GM19455 (cell line): ENCODE data around the gene MOK.
"Not testable (repeated sequence)": the region's sequence is repeated elsewhere in the genome, so short reads cannot be mapped to it uniquely, and the experiment has no call there.

Source experiments
- ATAC-seq: cut with Tn5 transposase; IDR thresholded peaks from one replicate; pipeline ENCODE4 v1.9.1; 2021; ENCODE audit not compliant: unreplicated experiment

The MOK gene

GRCh38 chr14:102249041-102249440 is 55.9 kb downstream of the MOK start:
- no peak for ATAC-seq

GRCh38 chr14:102248121-102248520 is 56.8 kb downstream of the MOK start:
- ATAC-seq: no peak

- ATAC-seq: no peak
Measured at GRCh38 chr14:102246071-102246470, 58.9 kb downstream of the MOK start.

GRCh38 chr14:102243795-102244194 is 61.2 kb downstream of the MOK start:
- ATAC-seq: not testable (repeated sequence)

- no peak for ATAC-seq
Measured at GRCh38 chr14:102241147-102241546, 63.8 kb downstream of the MOK start.

- not testable (repeated sequence) for ATAC-seq
Measured at GRCh38 chr14:102240481-102240880, 64.5 kb downstream of the MOK start.

GRCh38 chr14:102239231-102239630 is 65.7 kb downstream of the MOK start:
- no peak for ATAC-seq

GRCh38 chr14:102238766-102239165 is 66.2 kb downstream of the MOK start:
- no peak for ATAC-seq

GRCh38 chr14:102238131-102238530 is 66.8 kb downstream of the MOK start:
- no peak for ATAC-seq

GRCh38 chr14:102236026-102236425 is 68.9 kb downstream of the MOK start:
- no peak for ATAC-seq

GRCh38 chr14:102235275-102235897 is 69.6 kb downstream of the MOK start:
- ATAC-seq: no peak

- ATAC-seq: no peak
Measured at GRCh38 chr14:102234331-102235264, 70.4 kb downstream of the MOK start.

GRCh38 chr14:102233081-102233480 is 71.9 kb downstream of the MOK start:
- no peak for ATAC-seq

GRCh38 chr14:102232348-102232625 is 72.7 kb downstream of the MOK start:
- ATAC-seq: no peak

- no peak for ATAC-seq
Measured at GRCh38 chr14:102231476-102232347, 73.3 kb downstream of the MOK start.

- ATAC-seq: no peak
Measured at GRCh38 chr14:102230481-102231210, 74.3 kb downstream of the MOK start.

- ATAC-seq: no peak
Measured at GRCh38 chr14:102229739-102230092, 75.2 kb downstream of the MOK start.

GRCh38 chr14:102229071-102229738 is 75.8 kb downstream of the MOK start:
- ATAC-seq: no peak

- ATAC-seq: no peak
Measured at GRCh38 chr14:102227184-102227964, 77.6 kb downstream of the MOK start.
